Erythroblast (primary cell): Measurements from ENCODE around the gene B3GNT8.

Experiments
- DNase-seq, 2 experiments: peaks; one replicate each; lab custom pipeline; 2025; lab: John Stamatoyannopoulos, UW
- GATA1 ChIP-seq: IDR thresholded peaks from 2 replicates; pipeline ENCODE4 v1.6.1; 2011; ENCODE audit warnings: low read depth, mild to moderate bottlenecking, control low read depth, low read length, moderate library complexity
- POLR2A ChIP-seq: IDR thresholded peaks from 2 replicates; pipeline ENCODE4 v1.6.1; 2011; ENCODE audit warnings: mild to moderate bottlenecking, low read length

Gene B3GNT8

GRCh38 chr19:41430922-41431321 is 3.7 kb upstream of the B3GNT8 start:
- DNase-seq: no peak

GRCh38 chr19:41428481-41428859 is 1.3 kb upstream of the B3GNT8 start:
- TF ChIP-seq GATA1 (no peak), POLR2A (no peak)
- no peak for DNase-seq

More at GRCh38 chr19:41430922-41431321, 3.7 kb upstream of the B3GNT8 start:
- no peak for TF ChIP-seq GATA1

- TF ChIP-seq POLR2A (no peak), GATA1 (no peak)
- peak; percentile 58 to 67 for DNase-seq
Measured at GRCh38 chr19:41427647-41428480, 690 bp upstream of the B3GNT8 start.

- DNase-seq: no peak
- TF ChIP-seq POLR2A (no peak), GATA1 (no peak)
Measured at GRCh38 chr19:41426116-41426841, 895 bp downstream of the B3GNT8 start.

- no peak for TF ChIP-seq POLR2A
- no peak for TF ChIP-seq GATA1
- no peak for DNase-seq
Measured at GRCh38 chr19:41425174-41426115, 1.7 kb downstream of the B3GNT8 start.

GRCh38 chr19:41424335-41425173 is 2.6 kb downstream of the B3GNT8 start:
- DNase-seq: no peak
- TF ChIP-seq GATA1 (no peak), POLR2A (no peak)

- no peak for DNase-seq
- no peak for TF ChIP-seq GATA1
Measured at GRCh38 chr19:41422955-41423354, 4.2 kb downstream of the B3GNT8 start.

- no peak for DNase-seq
- no peak for TF ChIP-seq GATA1
- no peak for TF ChIP-seq POLR2A
Measured at GRCh38 chr19:41422456-41422855, 4.7 kb downstream of the B3GNT8 start.

GRCh38 chr19:41421973-41422372 is 5.2 kb downstream of the B3GNT8 start:
- no peak for DNase-seq
- TF ChIP-seq GATA1: no peak
- no peak for TF ChIP-seq POLR2A

GRCh38 chr19:41421314-41421713 is 5.9 kb downstream of the B3GNT8 start:
- DNase-seq: no peak
- TF ChIP-seq POLR2A: no peak

- no peak for TF ChIP-seq POLR2A
- no peak for TF ChIP-seq GATA1
- DNase-seq: no peak
Measured at GRCh38 chr19:41420101-41420880, 6.9 kb downstream of the B3GNT8 start.

GRCh38 chr19:41416194-41416674 is 10.9 kb downstream of the B3GNT8 start:
- DNase-seq: no peak
- no peak for TF ChIP-seq GATA1
- TF ChIP-seq POLR2A: no peak
